Skeletal muscle satellite cell (primary cell): ENCODE measurements around the gene ASGR2.
"Not testable (repeated sequence)": the region's sequence is repeated elsewhere in the genome, so short reads cannot be mapped to it uniquely, and the experiment has no call there.

Source experiments
- H3K27me3 ChIP-seq: 2 replicates; pipeline ENCODE4 v1.7.0; 2013; ENCODE audit warnings: low read length; ENCODE audit not compliant: control insufficient read depth, insufficient read depth
- H3K36me3 ChIP-seq: 2 replicates; pipeline ENCODE4 v1.7.0; 2013; ENCODE audit warnings: mild to moderate bottlenecking, control low read depth, low read length; ENCODE audit not compliant: insufficient read depth
- H3K4me1 ChIP-seq: 2 replicates; pipeline ENCODE4 v1.7.0; 2013; ENCODE audit warnings: low read length; ENCODE audit not compliant: control insufficient read depth, insufficient read depth
- H3K4me2 ChIP-seq: 2 replicates; pipeline ENCODE4 v1.7.0; 2013; ENCODE audit warnings: mild to moderate bottlenecking, low read length
- H3K4me3 ChIP-seq: 2 replicates; pipeline ENCODE4 v1.7.0; 2013; ENCODE audit warnings: low read length
- H3K9ac ChIP-seq: 2 replicates; pipeline ENCODE4 v1.7.0; 2013; ENCODE audit warnings: mild to moderate bottlenecking, low read depth, low read length, moderate library complexity
- H3K9me3 ChIP-seq: replicated peaks from 2 replicates; pipeline ENCODE4 v1.7.0; 2013; ENCODE audit warnings: mild to moderate bottlenecking, control low read depth, low read length

The ASGR2 gene

DNA sequence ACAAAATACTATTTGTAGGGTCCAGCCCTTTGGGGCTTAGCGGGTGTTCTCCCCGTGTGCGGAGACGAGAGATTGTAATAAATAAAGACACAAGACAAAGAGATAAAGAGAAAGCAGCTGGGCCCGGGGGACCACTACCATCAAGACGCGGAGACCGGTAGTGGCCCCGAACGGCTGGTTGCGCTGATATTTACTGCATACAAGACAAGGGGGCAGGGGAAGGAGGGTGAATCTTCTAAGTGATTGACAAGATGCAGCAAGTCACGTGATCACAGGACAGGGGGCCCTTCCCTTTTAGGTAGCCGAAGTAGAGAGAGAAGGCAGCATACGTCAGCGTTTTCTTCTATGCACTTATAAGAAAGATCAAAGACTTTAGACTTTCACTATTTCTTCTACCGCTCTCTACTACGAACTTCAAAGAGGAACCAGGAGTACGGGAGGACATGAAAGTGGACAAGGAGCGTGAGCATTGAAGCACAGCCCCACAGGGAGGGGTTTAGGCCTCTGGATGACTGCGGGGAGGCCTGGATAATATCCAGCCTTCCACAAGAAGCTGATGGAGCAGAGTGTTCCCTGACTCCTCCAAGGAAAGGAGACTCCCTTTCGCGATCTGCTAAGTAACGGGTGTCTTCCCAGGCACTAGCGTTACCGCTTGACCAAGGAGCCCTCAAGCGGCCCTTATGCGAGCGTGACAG lies 23.2 kb downstream of the ASGR2 start:
- H3K36me3 ChIP-seq, H3K9me3 ChIP-seq, H3K4me2 ChIP-seq, H3K9ac ChIP-seq, H3K4me3 ChIP-seq, H3K4me1 ChIP-seq: not testable (repeated sequence)
- H3K27me3 ChIP-seq: peaks cover 29% of the 10 kb centered on the region

DNA sequence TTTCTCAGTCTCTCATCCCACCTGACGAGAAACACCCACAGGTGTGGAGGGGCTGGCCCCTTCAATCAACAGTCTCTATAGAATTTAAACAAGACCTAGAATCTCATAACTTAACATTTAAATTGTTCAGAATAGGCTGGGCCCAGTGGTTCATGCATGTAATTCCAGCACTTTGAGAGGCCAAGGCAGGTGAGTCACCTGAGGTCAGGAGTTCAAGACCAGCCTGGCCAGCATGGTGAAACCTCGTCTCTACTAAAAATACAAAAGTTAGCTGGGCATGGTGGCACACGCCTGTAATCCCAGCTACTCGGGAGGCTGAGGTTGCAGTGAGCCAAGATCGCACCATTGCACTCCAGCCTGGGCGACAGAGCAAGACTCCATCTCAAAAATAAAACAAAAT lies 25.1 kb downstream of the ASGR2 start:
- H3K27me3 ChIP-seq: peaks cover 21% of the 10 kb centered on the region
- not testable (repeated sequence) for H3K4me1 ChIP-seq

DNA sequence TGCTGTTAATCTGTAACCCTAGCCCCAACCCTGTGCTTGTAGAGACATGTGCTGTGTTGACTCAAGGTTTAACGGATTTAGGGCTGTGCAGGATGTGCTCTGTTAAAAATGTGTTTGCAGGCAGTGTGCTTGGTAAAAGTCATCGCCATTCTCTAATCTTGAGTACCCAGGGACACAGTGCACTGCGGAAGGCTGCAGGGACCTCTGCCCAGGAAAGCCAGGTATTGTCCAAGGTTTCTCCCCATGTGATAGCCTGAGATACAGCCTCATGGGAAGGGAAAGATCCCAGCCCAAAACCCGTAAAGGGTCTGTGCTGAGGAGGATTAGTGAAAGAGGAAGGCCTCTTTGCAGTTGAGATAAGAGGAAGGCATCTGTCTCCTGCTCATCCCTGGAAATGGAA lies 26.2 kb downstream of the ASGR2 start:
- peaks cover 16% of the 10 kb centered on the region for H3K27me3 ChIP-seq
- not testable (repeated sequence) for H3K4me3 ChIP-seq, H3K36me3 ChIP-seq, H3K4me2 ChIP-seq, H3K9me3 ChIP-seq, H3K9ac ChIP-seq, H3K4me1 ChIP-seq

More for the DNA sequence above, 25.1 kb downstream of the ASGR2 start:
- H3K4me2 ChIP-seq, H3K9me3 ChIP-seq, H3K4me3 ChIP-seq, H3K36me3 ChIP-seq, H3K9ac ChIP-seq: not testable (repeated sequence)

DNA sequence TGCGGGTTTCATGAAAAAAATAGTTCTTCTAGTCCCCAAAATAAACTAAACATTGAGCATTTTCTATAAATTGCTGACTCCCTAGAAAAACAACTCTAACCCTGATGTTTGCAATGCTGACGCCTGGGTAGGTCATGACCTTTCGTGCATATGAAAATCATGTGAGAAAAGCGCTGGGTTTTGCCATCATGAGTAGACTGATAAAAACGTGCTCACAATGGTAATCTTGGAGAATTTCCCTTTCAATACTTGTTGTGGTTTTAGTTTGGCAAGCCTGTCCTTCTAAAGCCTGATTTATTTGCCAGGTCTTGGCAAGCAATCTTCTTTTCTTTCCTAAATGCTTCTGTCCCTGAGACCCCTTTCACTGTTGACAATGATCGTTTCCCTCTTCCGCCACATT lies 30.5 kb downstream of the ASGR2 start:
- Histone ChIP-seq H3K9ac (no peak overlapping the region), H3K36me3 (no peaks in the 10 kb centered on the region), H3K9me3 (no peaks in the 10 kb centered on the region), H3K4me2 (no peak overlapping the region), H3K27me3 (peaks cover 24% of the 10 kb centered on the region), H3K4me3 (no peak overlapping the region), H3K4me1 (no peaks in the 10 kb centered on the region)

DNA sequence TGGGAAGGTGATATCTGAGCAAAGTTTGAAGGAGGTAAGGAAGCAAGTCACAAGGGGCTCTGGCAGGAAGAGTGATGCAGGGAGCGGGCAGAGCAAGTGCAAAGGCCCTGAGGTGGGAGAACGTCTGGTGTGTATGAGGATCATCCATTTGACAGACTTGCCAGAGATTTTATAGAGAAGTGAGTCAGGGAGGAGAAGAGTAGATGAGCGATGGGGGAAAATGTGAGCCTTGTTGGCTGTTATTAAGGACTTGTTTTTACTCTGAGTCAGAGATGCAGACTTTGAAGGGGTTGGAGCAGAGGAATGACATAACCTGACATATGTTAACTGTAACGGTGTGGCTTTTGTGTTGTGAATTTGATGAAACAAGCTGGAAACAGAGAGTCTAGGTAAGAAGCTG lies 31.0 kb downstream of the ASGR2 start:
- Histone ChIP-seq H3K4me3 (no peak overlapping the region), H3K4me2 (no peak overlapping the region), H3K9me3 (no peaks in the 10 kb centered on the region), H3K36me3 (no peaks in the 10 kb centered on the region), H3K27me3 (peaks cover 28% of the 10 kb centered on the region), H3K9ac (no peak overlapping the region), H3K4me1 (no peaks in the 10 kb centered on the region)

DNA sequence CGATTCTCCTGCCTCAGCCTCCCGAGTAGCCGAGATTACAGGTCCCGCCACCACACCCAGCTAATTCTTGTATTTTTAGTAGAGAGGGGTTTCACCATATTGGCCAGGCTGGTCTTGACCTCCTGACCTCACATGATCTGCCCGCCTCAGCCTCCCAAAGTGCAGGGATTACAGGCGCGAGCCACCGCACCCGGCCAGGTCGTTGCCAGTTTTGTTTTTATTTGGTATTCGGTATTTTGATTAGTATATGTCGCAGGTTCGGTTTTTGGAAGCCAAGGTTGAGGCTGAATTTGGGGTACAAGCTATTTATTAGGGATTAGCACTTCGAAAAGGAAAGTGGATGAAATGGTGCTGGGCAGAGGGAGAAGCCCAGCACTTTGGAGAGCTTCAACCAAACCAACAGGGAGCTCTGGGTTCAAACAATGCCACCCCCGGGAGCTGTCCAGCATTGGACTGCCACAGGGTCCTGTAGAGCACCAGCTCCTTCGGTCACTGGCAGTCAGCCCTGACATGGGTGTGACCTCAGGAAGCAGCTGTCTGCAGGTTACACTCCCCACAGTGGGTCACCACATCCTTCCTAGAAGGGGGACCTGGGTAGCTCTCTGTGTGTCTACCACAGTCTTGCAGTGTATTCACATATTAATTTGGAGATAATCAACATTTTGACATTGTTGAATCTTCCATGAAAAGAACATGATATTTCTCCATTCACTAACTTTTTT lies 33.1 kb downstream of the ASGR2 start:
- Histone ChIP-seq H3K4me1 (no peaks in the 10 kb centered on the region), H3K36me3 (no peaks in the 10 kb centered on the region), H3K9me3 (no peaks in the 10 kb centered on the region), H3K9ac (no peak overlapping the region), H3K27me3 (peaks cover 30% of the 10 kb centered on the region), H3K4me3 (no peak overlapping the region), H3K4me2 (no peak overlapping the region)

DNA sequence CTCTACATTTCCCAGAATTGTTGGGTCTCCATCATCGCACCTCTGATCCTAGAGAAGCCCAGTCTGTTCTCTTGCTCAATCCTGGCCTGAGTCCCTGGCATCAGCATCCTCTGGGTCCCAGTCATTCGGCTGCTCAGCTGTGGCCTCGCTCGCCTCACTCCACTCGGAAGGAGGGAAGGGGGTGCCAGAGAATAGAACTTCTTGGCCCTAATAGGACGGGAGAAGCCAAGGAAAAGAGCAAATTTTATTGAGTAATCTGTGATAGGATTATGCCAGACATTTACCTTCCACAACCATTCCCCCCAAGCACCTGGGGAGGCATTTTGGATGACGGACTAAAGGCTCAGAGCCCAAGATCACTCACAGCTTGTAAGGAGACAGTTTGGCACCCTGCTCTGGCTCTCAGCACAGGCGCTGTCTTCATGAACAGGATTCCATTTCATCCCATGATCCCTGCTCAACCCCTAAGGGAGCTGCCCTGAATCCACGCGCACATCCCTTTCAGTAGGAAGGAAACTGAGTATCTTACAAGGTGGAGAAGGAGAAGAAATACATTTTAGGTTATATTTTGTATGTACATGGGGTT lies 34.1 kb downstream of the ASGR2 start:
- H3K27me3 ChIP-seq: peaks cover 31% of the 10 kb centered on the region
- H3K4me2 ChIP-seq: no peak overlapping the region
- H3K36me3 ChIP-seq: no peaks in the 10 kb centered on the region
- H3K9ac ChIP-seq: no peak overlapping the region
- H3K4me1 ChIP-seq: no peaks in the 10 kb centered on the region
- H3K4me3 ChIP-seq: no peak overlapping the region
- no peaks in the 10 kb centered on the region for H3K9me3 ChIP-seq

DNA sequence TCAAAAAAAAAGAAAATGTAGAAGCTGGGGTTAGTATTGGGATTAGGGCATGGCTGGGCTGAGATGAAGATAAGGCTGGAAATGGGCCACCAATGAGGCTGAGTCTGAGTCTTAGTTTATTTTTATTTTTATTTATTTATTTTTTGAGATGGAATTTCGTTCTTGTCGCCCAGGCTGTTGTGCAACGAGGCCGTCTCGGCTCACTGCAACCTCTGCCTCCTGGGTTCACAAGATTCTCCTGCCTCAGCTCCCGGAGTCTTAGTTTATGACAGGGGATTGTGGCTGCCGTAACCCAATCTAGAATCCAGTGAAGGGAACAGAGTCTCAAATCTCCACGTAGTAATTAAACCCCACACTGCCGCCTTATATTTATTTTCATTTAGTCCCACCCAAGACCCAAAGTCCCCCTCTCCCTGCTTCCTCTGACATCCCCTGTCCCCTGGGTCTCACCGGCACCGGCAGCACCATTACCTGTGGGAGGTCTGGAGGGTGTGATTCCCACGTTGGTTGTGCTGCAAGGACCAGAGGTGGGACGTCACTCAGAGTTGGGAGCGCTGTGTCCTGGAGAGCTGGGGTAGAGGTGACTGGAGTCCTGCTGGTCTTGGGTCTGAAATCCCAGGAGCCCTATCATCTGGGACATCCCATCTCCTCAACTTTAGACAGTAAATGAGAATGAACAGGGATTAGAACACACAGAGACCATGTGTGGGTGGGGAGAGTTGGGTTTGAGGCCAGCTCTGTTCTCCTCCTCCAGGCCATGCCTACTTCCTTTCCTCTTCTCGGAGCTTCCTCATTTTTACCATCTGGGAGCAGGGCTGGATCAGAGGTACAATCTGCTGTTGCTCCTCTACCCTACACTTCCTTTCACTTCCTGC lies 34.8 kb downstream of the ASGR2 start, which contains the start of gene CLEC10A:
TSS of gene CLEC10A (minus strand) at position 671 of the 875 bp plus-strand sequence. CDS start 1,439 bp downstream, outside the sequence.
- no peaks in the 10 kb centered on the region for H3K9me3 ChIP-seq
- H3K9ac ChIP-seq: no peak within 1 kb of the TSS
- no peaks in the 10 kb centered on the region for H3K36me3 ChIP-seq
- no peak within 1 kb of the TSS for H3K4me3 ChIP-seq
- H3K4me1 ChIP-seq: no peaks in the 10 kb centered on the region
- no peak within 1 kb of the TSS for H3K4me2 ChIP-seq
- H3K27me3 ChIP-seq: peaks cover 29% of the 10 kb centered on the region

DNA sequence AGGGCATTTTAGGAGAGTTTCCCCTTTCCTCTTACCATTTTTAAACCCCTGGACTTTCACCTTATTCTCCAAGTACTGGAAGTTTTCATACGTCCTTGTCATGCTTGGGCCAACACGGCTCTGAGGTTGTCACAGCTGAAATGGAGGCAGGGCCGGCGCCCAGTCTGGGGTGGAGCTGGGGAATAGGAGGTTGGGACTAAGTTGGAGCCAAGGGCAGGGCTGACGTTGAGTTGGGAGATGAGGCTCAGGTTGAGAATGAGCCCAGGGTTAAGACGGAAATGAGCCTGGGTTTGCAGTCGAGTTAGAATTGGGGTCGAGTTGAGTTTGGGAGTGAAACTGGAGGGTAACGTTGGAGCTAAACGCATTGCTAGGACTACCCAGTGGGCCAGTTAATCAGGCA lies 35.9 kb downstream of the ASGR2 start:
- H3K4me2 ChIP-seq: no peak overlapping the region
- no peak overlapping the region for H3K4me3 ChIP-seq
- no peaks in the 10 kb centered on the region for H3K9me3 ChIP-seq
- no peak overlapping the region for H3K9ac ChIP-seq
- H3K36me3 ChIP-seq: no peaks in the 10 kb centered on the region
- peaks cover 24% of the 10 kb centered on the region for H3K27me3 ChIP-seq
- no peaks in the 10 kb centered on the region for H3K4me1 ChIP-seq

DNA sequence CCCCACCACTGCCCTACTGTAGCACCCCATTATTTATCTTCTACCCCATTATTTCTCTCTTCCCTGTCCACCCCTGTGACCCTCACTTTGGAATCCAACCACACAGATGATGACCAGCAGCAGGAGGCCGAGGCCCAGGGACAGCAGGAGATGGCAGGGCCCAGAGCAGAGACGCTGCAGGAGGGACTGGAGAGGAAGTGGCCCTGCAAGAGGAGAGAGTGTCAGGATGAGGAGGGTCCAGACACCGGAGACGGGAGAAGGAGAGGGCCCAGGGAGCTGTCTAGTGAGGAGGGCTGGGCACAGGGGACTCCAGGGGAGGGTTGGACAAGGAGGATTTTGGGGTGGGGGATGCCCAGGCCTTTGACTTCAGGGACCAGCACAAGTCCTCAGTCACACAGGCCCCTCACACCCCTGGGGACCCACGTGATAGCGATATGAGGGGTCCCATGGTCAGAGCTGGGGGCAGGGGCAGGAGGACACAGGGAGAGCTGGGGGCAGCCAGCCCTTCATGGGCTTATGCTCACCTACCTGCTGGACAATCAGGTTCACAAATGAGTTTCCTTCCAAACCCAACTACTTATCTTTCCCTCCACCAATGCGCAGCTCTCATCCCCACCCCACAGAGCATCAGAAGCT lies 36.6 kb downstream of the ASGR2 start:
- Histone ChIP-seq H3K36me3 (no peaks in the 10 kb centered on the region), H3K27me3 (peaks cover 28% of the 10 kb centered on the region), H3K4me2 (no peak overlapping the region), H3K4me3 (no peak overlapping the region), H3K4me1 (no peaks in the 10 kb centered on the region), H3K9me3 (no peaks in the 10 kb centered on the region), H3K9ac (no peak overlapping the region)

DNA sequence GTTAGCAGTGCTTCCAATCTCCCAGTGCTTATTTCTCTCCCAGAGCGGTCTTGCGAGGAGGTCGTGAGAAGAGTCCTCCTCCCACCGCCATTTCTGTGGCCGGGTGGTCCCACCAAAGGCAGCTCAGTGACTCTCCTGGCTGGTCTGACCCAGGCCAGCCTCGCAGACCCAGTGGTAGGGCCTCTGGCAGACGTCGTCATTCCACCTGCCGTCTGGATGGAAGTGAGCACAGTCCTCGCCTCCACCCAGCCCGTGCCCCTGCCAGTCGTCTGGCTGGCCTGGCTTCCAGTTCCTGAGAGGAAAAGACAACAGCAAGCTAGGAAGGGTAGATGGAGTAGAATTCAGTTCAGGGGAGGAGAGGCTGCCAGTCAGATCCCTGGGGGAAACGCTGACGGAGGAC lies 39.7 kb downstream of the ASGR2 start:
- H3K4me1 ChIP-seq: no peaks in the 10 kb centered on the region
- H3K4me2 ChIP-seq: no peak overlapping the region
- no peak overlapping the region for H3K4me3 ChIP-seq
- no peaks in the 10 kb centered on the region for H3K36me3 ChIP-seq
- H3K9ac ChIP-seq: no peak overlapping the region
- H3K9me3 ChIP-seq: no peaks in the 10 kb centered on the region
- H3K27me3 ChIP-seq: peaks cover 32% of the 10 kb centered on the region
